DMS153 (cell line): ENCODE results near the gene SERF2.
"Not testable (repeated sequence)": the region's sequence is repeated elsewhere in the genome, so short reads cannot be mapped to it uniquely, and the experiment has no call there.

Experiments
- DNase-seq: peaks from one replicate; lab custom pipeline; 2025; lab: John Stamatoyannopoulos, UW

SERF2 gene

GRCh38 chr15:43830691-43831275 is 38.7 kb downstream of the SERF2 start:
- DNase-seq: not testable (repeated sequence)

DNA sequence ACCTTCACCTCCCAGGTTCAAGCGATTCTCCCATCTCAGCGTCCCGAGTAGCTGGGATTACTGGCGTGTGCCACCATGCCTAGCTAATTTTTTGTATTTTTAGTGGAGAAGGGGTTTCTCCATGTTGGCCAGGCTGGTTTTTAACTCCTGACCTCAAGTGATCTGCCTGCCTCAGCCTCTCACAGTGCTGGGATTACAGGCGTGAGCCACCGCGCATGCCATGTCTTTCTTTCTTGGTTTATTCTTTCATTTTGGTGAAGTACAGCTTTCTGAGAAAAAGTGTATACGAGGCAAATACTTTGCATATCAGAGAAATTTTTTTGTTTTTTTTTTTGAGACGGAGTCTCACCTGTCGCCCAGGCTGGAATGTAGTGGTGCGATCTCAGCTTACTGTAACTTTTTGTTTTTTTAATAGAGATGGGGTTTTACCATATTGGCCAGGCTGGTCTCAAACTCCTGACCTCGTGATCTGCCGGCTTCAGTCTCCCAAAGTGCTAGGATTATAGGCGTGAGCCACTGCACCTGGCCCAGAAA is 39.5 kb downstream of the SERF2 start:
- not testable (repeated sequence) for DNase-seq

GRCh38 chr15:43832485-43832884 is 40.4 kb downstream of the SERF2 start:
- not testable (repeated sequence) for DNase-seq

DNA sequence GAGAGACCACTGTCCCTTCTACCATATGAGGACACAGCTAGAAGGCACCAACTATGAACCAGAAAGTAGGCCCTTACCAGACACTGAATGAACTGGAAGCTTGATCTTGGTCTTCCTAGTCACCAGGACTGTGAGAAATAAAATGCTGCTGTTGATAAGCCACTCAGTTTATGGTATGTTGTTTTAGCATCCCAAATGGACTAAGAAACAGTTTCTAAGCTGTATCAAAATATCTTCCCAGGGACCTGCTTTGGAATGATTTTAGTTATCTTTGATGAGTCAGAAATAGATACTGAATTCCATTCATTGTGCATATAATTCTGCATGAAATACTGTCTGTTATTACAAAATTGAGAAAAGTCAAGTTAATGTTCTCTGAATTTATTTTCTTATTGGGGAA is 53.3 kb downstream of the SERF2 start:
- DNase-seq: no peak
